GM12873 (cell line): ENCODE measurements around the gene ZNF14.

Experiments used
- CTCF ChIP-seq: IDR thresholded peaks from 2 replicates; pipeline ENCODE4 v1.5.1; 2012; ENCODE audit warnings: low read depth, mild to moderate bottlenecking, moderate library complexity, low read length, control low read depth; ENCODE audit not compliant: insufficient read depth; ENCODE audit errors: missing control alignments

The ZNF14 gene

DNA sequence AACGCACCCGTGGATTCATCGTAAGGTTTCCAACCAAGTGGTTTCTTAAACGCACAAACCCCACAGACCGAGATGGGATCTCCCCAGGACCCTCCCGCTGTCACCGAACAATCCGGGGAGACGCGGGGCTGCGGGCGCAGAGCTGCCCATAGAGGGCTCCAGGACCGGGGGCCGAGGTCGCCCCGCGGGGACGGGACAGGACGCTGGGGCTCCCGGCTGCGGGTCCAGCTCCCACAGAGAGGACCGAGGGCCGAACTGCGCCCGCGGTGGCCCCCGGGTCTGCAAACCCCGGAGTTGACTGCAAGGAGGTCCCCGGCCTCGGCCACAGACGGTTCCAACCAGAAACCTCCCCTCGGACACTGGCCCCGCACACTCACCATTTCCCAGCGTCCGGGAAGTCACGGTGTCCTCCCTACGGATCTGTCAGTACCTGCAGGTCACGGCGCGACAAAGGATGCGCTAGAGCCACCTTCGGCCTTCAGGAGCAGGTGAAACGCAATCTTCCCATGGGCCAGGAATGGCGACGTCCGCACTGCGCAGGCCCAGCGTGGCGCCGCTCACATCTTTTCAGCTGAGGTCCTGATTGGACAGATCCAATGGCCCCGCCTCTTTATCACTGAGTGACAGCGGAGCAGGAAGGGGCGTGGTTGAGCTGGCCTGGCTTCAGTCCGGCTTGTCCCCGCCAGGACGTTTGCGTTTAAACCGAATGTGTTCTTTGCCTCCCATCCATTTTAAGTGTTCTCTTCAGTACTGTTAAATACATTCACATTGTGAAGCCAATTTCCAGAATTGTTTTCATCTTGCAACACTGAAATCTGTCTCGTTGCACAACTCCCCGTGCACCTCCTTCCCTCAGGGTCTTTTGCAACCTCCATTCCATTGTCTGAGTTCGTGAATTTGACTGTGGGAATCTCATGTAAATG lies at the start of gene ZNF14:
ZNF14 (minus strand) TSS at position 534 of the 923 bp plus-strand sequence; CDS start at position 380, 154 bp downstream.
- no peak for TF ChIP-seq CTCF

GRCh38 chr19:19778666-19779065 lies 45.8 kb upstream of the ZNF14 start:
- TF ChIP-seq CTCF: no peak

- TF ChIP-seq CTCF: no peak
These were observed 44.8 kb upstream of the ZNF14 start for GRCh38 chr19:19777692-19778091.

DNA sequence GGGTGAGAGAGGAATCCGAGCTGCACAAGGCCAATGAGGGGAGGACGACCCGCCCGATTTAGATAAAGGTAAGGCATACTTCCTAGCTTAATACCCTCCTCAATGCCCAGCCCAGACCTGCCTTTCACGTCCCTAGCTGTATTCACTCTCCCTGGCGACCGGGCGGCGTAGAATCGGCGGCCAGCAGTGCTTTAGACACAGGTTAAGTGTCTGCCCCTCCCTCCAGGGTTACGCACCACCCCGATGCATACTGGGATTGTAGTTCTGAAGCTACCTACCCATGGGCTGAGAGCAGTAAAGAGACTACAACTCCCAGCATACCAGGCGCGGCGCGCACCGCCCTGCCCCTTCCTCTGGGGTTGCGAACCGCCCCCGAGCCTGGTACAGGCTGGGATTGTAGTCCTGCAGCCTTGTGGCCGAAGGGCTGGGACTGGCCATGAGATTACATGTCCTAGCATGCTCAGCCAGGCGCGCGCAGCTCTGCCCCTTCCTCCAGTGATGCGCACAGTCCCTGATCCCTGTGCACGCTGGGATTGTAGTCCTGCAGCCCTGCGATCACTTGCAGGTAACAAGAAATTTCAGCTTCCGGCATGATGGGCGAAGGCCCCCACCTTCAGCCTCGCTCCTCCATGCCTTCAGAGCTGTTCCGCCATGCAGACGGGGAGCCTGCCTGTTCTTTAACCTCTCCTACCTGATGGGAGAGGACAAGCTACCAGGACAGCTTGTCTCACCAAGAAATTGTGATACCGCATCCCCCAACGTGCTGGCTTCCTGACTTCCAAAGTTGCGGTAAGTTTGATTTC lies 43.5 kb upstream of the ZNF14 start:
- no peak for TF ChIP-seq CTCF

- TF ChIP-seq CTCF: no peak
These were observed 42.9 kb upstream of the ZNF14 start for GRCh38 chr19:19775891-19776205.

DNA sequence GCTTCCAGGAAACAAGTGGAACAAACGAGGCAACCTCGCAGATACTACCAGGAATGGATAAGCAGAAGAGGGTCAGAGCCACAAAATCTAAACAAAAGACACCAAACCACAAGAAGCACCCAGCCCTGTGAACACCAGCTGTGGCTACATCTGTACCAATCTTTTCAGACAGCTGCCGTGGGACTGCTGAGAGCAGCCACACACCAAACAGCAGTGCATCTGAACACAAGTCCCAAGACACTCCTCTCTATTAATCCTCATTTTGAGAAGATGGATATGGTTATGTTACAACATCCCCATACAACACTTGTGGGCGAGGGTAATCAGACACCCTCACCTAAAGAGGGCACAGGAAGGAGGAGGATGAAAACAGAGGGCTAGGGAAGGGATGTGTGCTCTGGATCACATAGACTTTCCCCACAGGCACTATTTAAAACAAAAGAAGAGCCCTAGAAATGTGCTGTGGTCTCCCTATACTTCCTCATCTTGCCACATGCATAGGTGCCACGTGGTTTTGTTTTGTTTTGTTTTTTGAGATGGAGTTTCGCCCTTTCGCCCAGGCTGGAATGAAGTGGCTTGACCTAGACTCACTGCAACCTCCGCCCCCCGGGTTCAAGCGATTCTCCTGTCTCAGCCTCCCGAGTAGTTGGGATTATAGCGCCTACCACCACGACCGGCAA lies 41.6 kb upstream of the ZNF14 start:
- no peak for TF ChIP-seq CTCF

DNA sequence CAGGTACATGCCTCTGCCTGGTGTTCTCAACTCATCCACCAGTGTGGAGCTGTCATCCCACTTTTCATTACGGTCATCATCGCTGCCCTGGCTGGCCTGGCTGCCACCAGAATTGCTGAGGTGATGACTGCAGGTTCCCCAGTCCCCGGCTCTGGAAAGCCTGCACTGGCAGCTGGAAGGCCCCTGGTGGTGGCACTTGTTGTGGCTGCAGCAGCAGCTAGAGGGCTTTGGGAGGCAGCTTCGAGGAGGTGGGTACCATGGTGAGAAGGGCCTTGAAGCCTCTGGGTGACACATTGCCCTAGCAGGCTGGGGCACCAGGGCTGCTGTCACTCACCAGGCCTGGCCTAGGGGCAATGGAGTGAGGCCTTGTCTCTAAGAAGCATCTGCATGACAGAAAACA lies 25.3 kb upstream of the ZNF14 start:
- TF ChIP-seq CTCF: no peak
